H9 (cell line): ENCODE results near the gene PDE2A. TPM values are rescaled to one million over a fixed set of nuclear protein-coding genes. Genes with fewer than 3 reads are reported as not detected.

Experiments used
- DNase-seq: peaks from one replicate; pipeline ENCODE4 v3.0.0-alpha.2; 2017
- H2AFZ ChIP-seq: one replicate; pipeline ENCODE4 v1.6.1; 2013; ENCODE audit warnings: mild to moderate bottlenecking, low read length, control low read depth, moderate library complexity
- H2AK5ac ChIP-seq: 2 replicates; pipeline ENCODE4 v1.6.1; 2013; ENCODE audit warnings: low read length, control low read depth, mixed read lengths; ENCODE audit not compliant: insufficient read length
- H2BK120ac ChIP-seq: one replicate; pipeline ENCODE4 v1.6.1; 2013; ENCODE audit warnings: low read depth, mild to moderate bottlenecking, low read length, control low read depth, inconsistent platforms; ENCODE audit not compliant: poor library complexity, severe bottlenecking
- H2BK12ac ChIP-seq: 2 replicates; pipeline ENCODE4 v1.6.1; 2013; ENCODE audit warnings: low read length, control low read depth, mixed read lengths, low read depth; ENCODE audit not compliant: insufficient read length
- H2BK15ac ChIP-seq: 2 replicates; pipeline ENCODE4 v1.6.1; 2013; ENCODE audit warnings: low read depth, low read length, control low read depth
- H2BK20ac ChIP-seq: one replicate; pipeline ENCODE4 v1.6.1; 2013; ENCODE audit warnings: low read depth, mild to moderate bottlenecking, low read length, control low read depth, inconsistent platforms; ENCODE audit not compliant: poor library complexity, severe bottlenecking
- H2BK5ac ChIP-seq: 2 replicates; pipeline ENCODE4 v1.6.1; 2013; ENCODE audit warnings: low read length, control low read depth, mixed read lengths; ENCODE audit not compliant: insufficient read length
- H3K14ac ChIP-seq: 2 replicates; pipeline ENCODE4 v1.6.1; 2013; ENCODE audit warnings: low read length, control low read depth; ENCODE audit not compliant: insufficient read depth
- H3K18ac ChIP-seq: 2 replicates; pipeline ENCODE4 v1.6.1; 2013; ENCODE audit warnings: low read depth, mild to moderate bottlenecking, mixed read lengths, low read length, control low read depth; ENCODE audit not compliant: insufficient read length
- H3K23ac ChIP-seq: 2 replicates; pipeline ENCODE4 v1.6.1; 2013; ENCODE audit warnings: low read length, control low read depth, mixed read lengths, low read depth; ENCODE audit not compliant: insufficient read length
- H3K23me2 ChIP-seq: 2 replicates; pipeline ENCODE4 v1.6.1; 2013; ENCODE audit warnings: low read depth, mild to moderate bottlenecking, mixed read lengths, low read length, control low read depth; ENCODE audit not compliant: insufficient read length, poor library complexity, severe bottlenecking
- H3K27ac ChIP-seq: 2 replicates; pipeline ENCODE4 v1.5.1; 2013; ENCODE audit warnings: low read length, control low read depth, mixed read lengths, low read depth; ENCODE audit not compliant: insufficient read length
- H3K27me3 ChIP-seq: 2 replicates; pipeline ENCODE4 v1.6.1; 2013; ENCODE audit warnings: low read length, control low read depth, inconsistent platforms; ENCODE audit not compliant: insufficient read depth
- H3K4ac ChIP-seq: 2 replicates; pipeline ENCODE4 v1.6.1; 2013; ENCODE audit warnings: low read depth, mild to moderate bottlenecking, control low read depth, inconsistent platforms, low read length, moderate library complexity
- H3K4me1 ChIP-seq: 2 replicates; pipeline ENCODE4 v1.6.1; 2013; ENCODE audit warnings: low read length, control low read depth, inconsistent platforms; ENCODE audit not compliant: insufficient read depth
- H3K4me2 ChIP-seq: 2 replicates; pipeline ENCODE4 v1.6.1; 2013; ENCODE audit warnings: low read length, control low read depth, mixed read lengths; ENCODE audit not compliant: insufficient read length, insufficient read depth
- H3K56ac ChIP-seq: 2 replicates; pipeline ENCODE4 v1.6.1; 2013; ENCODE audit warnings: low read depth, mild to moderate bottlenecking, mixed read lengths, low read length, control low read depth; ENCODE audit not compliant: insufficient read length
- H3K79me1 ChIP-seq: 2 replicates; pipeline ENCODE4 v1.6.1; 2013; ENCODE audit warnings: low read depth, mild to moderate bottlenecking, moderate library complexity, low read length, control low read depth, inconsistent platforms; ENCODE audit not compliant: insufficient read depth, poor library complexity, severe bottlenecking
- H3K79me2 ChIP-seq: 2 replicates; pipeline ENCODE4 v1.6.1; 2013; ENCODE audit warnings: low read length, control low read depth, inconsistent platforms; ENCODE audit not compliant: insufficient read depth
- H3K9ac ChIP-seq: 2 replicates; pipeline ENCODE4 v1.6.1; 2013; ENCODE audit warnings: low read length, control low read depth, mixed read lengths; ENCODE audit not compliant: insufficient read length; ENCODE audit errors: extremely low read depth
- H3K9me3 ChIP-seq: one replicate; pipeline ENCODE4 v1.6.1; 2013; ENCODE audit warnings: low read depth, low read length, inconsistent platforms; ENCODE audit not compliant: control insufficient read depth
- H3T11ph ChIP-seq: one replicate; pipeline ENCODE4 v1.6.1; 2013; ENCODE audit warnings: mild to moderate bottlenecking, low read length, control low read depth, inconsistent platforms
- H4K20me1 ChIP-seq: one replicate; pipeline ENCODE4 v1.6.1; 2013; ENCODE audit not compliant: control insufficient read depth, insufficient read length, insufficient read depth
- H4K5ac ChIP-seq: 2 replicates; pipeline ENCODE4 v1.6.1; 2013; ENCODE audit warnings: low read depth, mild to moderate bottlenecking, mixed read lengths, low read length, control low read depth; ENCODE audit not compliant: insufficient read length
- H4K8ac ChIP-seq: replicated peaks from 2 replicates; pipeline ENCODE4 v1.6.1; 2013; ENCODE audit warnings: low read length, control low read depth, mixed read lengths, low read depth; ENCODE audit not compliant: insufficient read length
- H4K91ac ChIP-seq: 2 replicates; pipeline ENCODE4 v1.6.1; 2013; ENCODE audit warnings: low read depth, mild to moderate bottlenecking, moderate library complexity, mixed read lengths, low read length, control low read depth; ENCODE audit not compliant: insufficient read length
- H3K27ac Mint-ChIP-seq, 3 experiments: 2 replicates in 2 of 3; 3 replicates in 1 of 3; pipeline ENCODE4 v1.8.0; 2020 to 2021; ENCODE audit warnings: mixed read lengths in 3 of 3, mild to moderate bottlenecking in 1 of 3, moderate library complexity in 1 of 3
- H3K27me3 Mint-ChIP-seq: 2 replicates; pipeline ENCODE4 v1.8.0; 2021; ENCODE audit warnings: low read depth, mild to moderate bottlenecking, moderate library complexity, mixed read lengths
- H3K36me3 Mint-ChIP-seq, 3 experiments: 2 replicates in 2 of 3; 3 replicates in 1 of 3; pipeline ENCODE4 v1.8.0; 2020 to 2021; ENCODE audit warnings: low read depth in 3 of 3, mixed read lengths in 3 of 3; ENCODE audit not compliant: insufficient read depth in 1 of 3
- H3K4me1 Mint-ChIP-seq, 2 experiments: 2 replicates each; pipeline ENCODE4 v1.8.0; 2020; ENCODE audit warnings: mixed read lengths in 2 of 2
- H3K4me3 Mint-ChIP-seq, 2 experiments: 2 replicates in 1 of 2; 3 replicates in 1 of 2; pipeline ENCODE4 v1.8.0; 2020 to 2021; ENCODE audit warnings: mild to moderate bottlenecking in 2 of 2, mixed read lengths in 2 of 2, moderate library complexity in 1 of 2
- H3K9me3 Mint-ChIP-seq, 2 experiments: 2 replicates in 1 of 2; 3 replicates in 1 of 2; pipeline ENCODE4 v1.8.0; 2020; ENCODE audit warnings: mild to moderate bottlenecking in 2 of 2, mixed read lengths in 2 of 2, moderate library complexity in 1 of 2
- WGBS: extraction: QIAGEN DNeasy Blood & Tissue Kit; methylation state at CpG from one replicate; pipeline ENCODE4 v1.1.7; 2013; ENCODE audit warnings: missing lambda C conversion rate, low lambda C conversion rate, mixed read lengths; ENCODE audit not compliant: insufficient read length; ENCODE audit errors: extremely low coverage; 5-methylcytosine and 5-hydroxymethylcytosine counted together
- total RNA-seq: library from RNA; stranded (reverse); gene quantifications from 2 replicates; pipeline ENCODE4 v1.2.1, GENCODE V29; 2021
- TF ChIP-seq, protein P1 (sequence below): fragments of 200-600 bp; sonication (generic); conservative IDR thresholded peaks from 3 replicates; pipeline ENCODE4 v1.8.0; 2021; ENCODE audit warnings: antibody characterized with exemption, mild to moderate bottlenecking

PDE2A gene
- total RNA-seq, 1 experiment from 2014 or later, result 3.4 TPM

DNA sequence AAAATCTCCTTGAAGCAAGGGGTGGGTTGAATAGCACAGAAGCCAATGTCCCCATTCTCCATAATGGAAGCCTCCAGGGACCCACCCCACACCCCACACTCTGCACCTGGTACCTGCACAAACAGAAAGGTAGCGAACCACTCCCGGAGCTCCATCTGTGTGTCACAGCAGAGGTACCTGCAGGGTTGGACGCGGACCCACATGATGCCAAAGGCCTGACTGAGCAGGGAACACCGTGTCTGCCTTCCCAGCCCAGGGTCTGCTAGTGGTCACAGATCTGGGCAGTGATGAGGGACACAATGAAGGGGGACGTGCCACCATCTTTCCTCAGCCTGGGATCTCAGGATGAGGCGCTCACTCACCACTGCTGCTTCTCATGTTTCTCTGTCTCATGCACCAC is 13.1 kb upstream of the PDE2A start:
- no peak overlapping the region for H3K9ac ChIP-seq
- peak overlapping the region in 1 of 3 experiments; percentile 44; a peak in 1 of 7 replicates for H3K27ac Mint-ChIP-seq
- H3K4ac ChIP-seq, result no peak overlapping the region
- H3K79me1 ChIP-seq, result no peaks in the 10 kb centered on the region
- no peak overlapping the region for H3T11ph ChIP-seq
- H3K4me1 ChIP-seq, result no peaks in the 10 kb centered on the region
- no peak overlapping the region for H3K56ac ChIP-seq
- no peak overlapping the region for H4K91ac ChIP-seq
- no peak overlapping the region for H4K8ac ChIP-seq
- H3K14ac ChIP-seq, result no peak overlapping the region
- no peak overlapping the region for H3K27ac ChIP-seq
- TF ChIP-seq, protein P1, sequence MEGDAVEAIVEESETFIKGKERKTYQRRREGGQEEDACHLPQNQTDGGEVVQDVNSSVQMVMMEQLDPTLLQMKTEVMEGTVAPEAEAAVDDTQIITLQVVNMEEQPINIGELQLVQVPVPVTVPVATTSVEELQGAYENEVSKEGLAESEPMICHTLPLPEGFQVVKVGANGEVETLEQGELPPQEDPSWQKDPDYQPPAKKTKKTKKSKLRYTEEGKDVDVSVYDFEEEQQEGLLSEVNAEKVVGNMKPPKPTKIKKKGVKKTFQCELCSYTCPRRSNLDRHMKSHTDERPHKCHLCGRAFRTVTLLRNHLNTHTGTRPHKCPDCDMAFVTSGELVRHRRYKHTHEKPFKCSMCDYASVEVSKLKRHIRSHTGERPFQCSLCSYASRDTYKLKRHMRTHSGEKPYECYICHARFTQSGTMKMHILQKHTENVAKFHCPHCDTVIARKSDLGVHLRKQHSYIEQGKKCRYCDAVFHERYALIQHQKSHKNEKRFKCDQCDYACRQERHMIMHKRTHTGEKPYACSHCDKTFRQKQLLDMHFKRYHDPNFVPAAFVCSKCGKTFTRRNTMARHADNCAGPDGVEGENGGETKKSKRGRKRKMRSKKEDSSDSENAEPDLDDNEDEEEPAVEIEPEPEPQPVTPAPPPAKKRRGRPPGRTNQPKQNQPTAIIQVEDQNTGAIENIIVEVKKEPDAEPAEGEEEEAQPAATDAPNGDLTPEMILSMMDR, result no peak
- no peak overlapping the region for H2BK15ac ChIP-seq
- H3K36me3 Mint-ChIP-seq, result peaks cover 0 to 42% (median 19%) of the 10 kb centered on the region in 3 experiments; a peak in 5 of 7 replicates
- no peaks in the 10 kb centered on the region for H3K9me3 Mint-ChIP-seq
- no peak overlapping the region for H2BK5ac ChIP-seq
- peaks cover 1% of the 10 kb centered on the region for H3K27me3 Mint-ChIP-seq
- H3K79me2 ChIP-seq, result no peaks in the 10 kb centered on the region
- H2BK20ac ChIP-seq, result no peak overlapping the region
- no CpG with 5 or more reads among the region's 7 CpGs for WGBS
- no peaks in the 10 kb centered on the region for H3K27me3 ChIP-seq
- H4K5ac ChIP-seq, result no peak overlapping the region
- H2AK5ac ChIP-seq, result no peak overlapping the region
- DNase-seq, result no peak
- H4K20me1 ChIP-seq, result no peaks in the 10 kb centered on the region
- no peak overlapping the region for H3K4me2 ChIP-seq
- no peaks in the 10 kb centered on the region for H3K9me3 ChIP-seq
- H2AFZ ChIP-seq, result no peak overlapping the region
- H2BK12ac ChIP-seq, result no peak overlapping the region
- H3K23ac ChIP-seq, result no peak overlapping the region
- peaks cover 0 to 4% of the 10 kb centered on the region in 2 experiments; a peak in 2 of 4 replicates for H3K4me1 Mint-ChIP-seq
- no peak overlapping the region for H2BK120ac ChIP-seq
- no peak overlapping the region for H3K4me3 Mint-ChIP-seq
- H3K18ac ChIP-seq, result no peak overlapping the region
- H3K23me2 ChIP-seq, result no peaks in the 10 kb centered on the region
